Thoracic aorta (tissue), 2 donors: Measurements from ENCODE around the gene TMEM187. TPM values are rescaled to one million over a fixed set of nuclear protein-coding genes. Genes with fewer than 3 reads are reported as not detected.
"Not testable (repeated sequence)": the region's sequence is repeated elsewhere in the genome, so short reads cannot be mapped to it uniquely, and the experiment has no call there.

ENCODE experiments used
- ATAC-seq: fragments of 150-250 bp; one replicate; pipeline ENCODE4 v1.8.0; 2017; ENCODE audit warnings: low read depth; ENCODE audit not compliant: insufficient number of reproducible peaks, low FRiP score
- DNase-seq: peaks from one replicate; pipeline ENCODE4 v3.0.0-alpha.2; 2020; ENCODE audit warnings: low spot score
- H3K27ac ChIP-seq, 2 donors: fragments of 200-600 bp; sonication (generic); 1 replicate in 1 of 2; 2 replicates in 1 of 2; pipeline ENCODE4 v1.5.1; 2016; ENCODE audit warnings: mild to moderate bottlenecking in 2 of 2, moderate library complexity in 2 of 2
- H3K27me3 ChIP-seq: fragments of 200-600 bp; sonication (generic); replicated peaks from 2 replicates; pipeline ENCODE4 v1.6.0; 2016; ENCODE audit warnings: mild to moderate bottlenecking; ENCODE audit not compliant: insufficient read depth
- H3K36me3 ChIP-seq: fragments of 200-600 bp; sonication (generic); one replicate; pipeline ENCODE4 v1.5.1; 2016
- H3K4me1 ChIP-seq, 2 donors: fragments of 200-600 bp; sonication (generic); 1 replicate in 1 of 2; 2 replicates in 1 of 2; pipeline versions ENCODE4 v1.5.1 to v1.6.0; 2016; ENCODE audit warnings: low read depth in 2 of 2, mild to moderate bottlenecking in 1 of 2; ENCODE audit not compliant: control insufficient read depth in 1 of 2
- H3K4me3 ChIP-seq: fragments of 200-600 bp; sonication (generic); 2 replicates; pipeline ENCODE4 v1.5.1; 2016; ENCODE audit warnings: mild to moderate bottlenecking
- H3K9me3 ChIP-seq: fragments of 200-600 bp; sonication (generic); 2 replicates; pipeline ENCODE4 v1.5.1; 2016
- total RNA-seq, 2 donors: library from RNA; depleted of rRNA; stranded (reverse); fragments of >200 nt; gene quantifications; one replicate each; pipeline versions ENCODE4 v1.1.0 to v1.2.3, GENCODE V29; 2016
- TF ChIP-seq, protein P1 (sequence below): fragments of 200-600 bp; sonication (generic); IDR thresholded peaks from one replicate; pipeline ENCODE4 v1.5.1; 2019; ENCODE audit warnings: antibody characterized with exemption

TMEM187 gene
- total RNA-seq, 2 donors from 2014 or later = 0.78 to 23.4 TPM

DNA sequence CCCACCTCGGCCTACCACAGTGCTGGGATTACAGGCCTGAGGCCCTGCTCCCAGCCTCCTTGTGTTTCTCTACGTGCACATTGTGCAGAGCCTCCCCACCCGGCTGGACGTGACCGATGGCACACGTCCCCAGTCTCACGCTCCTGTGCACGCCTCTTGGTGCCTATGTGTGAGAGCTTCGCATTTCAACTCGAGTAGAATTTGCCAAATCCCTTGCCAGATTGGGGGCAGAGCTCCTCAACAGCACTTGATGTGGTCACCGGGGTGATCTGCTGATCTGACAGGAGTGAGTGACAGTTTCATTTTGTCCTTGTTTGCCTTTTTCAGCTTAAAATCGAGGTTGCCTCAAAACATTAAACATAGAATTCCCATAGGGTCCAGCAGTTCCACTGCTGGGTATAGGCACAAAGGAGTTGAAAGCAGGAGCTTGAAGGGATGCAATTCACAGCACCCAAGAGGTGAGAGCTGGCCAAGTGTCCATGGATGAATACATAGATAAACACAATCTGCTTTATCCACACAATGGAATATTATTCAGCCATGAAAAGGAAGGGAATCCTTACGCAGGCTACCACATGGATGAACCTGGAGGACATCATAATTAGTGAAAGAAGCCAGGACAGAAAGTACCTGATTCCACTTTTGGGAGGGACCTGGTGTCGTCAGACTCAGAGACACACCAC, 17.6 kb downstream of the TMEM187 start:
- Histone ChIP-seq H3K4me1 (peaks cover 0 to 2% of the 10 kb centered on the region in 2 donors), H3K9me3 (no peaks in the 10 kb centered on the region), H3K27me3 (no peaks in the 10 kb centered on the region), H3K4me3 (no peak overlapping the region), H3K36me3 (no peaks in the 10 kb centered on the region), H3K27ac (no peak overlapping the region)
- no peak for DNase-seq
- no peak for ATAC-seq
- TF ChIP-seq, protein P1, sequence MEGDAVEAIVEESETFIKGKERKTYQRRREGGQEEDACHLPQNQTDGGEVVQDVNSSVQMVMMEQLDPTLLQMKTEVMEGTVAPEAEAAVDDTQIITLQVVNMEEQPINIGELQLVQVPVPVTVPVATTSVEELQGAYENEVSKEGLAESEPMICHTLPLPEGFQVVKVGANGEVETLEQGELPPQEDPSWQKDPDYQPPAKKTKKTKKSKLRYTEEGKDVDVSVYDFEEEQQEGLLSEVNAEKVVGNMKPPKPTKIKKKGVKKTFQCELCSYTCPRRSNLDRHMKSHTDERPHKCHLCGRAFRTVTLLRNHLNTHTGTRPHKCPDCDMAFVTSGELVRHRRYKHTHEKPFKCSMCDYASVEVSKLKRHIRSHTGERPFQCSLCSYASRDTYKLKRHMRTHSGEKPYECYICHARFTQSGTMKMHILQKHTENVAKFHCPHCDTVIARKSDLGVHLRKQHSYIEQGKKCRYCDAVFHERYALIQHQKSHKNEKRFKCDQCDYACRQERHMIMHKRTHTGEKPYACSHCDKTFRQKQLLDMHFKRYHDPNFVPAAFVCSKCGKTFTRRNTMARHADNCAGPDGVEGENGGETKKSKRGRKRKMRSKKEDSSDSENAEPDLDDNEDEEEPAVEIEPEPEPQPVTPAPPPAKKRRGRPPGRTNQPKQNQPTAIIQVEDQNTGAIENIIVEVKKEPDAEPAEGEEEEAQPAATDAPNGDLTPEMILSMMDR = no peak

- Histone ChIP-seq H3K4me3 (no peak overlapping the region), H3K27ac (no peak overlapping the region), H3K9me3 (no peaks in the 10 kb centered on the region), H3K36me3 (no peaks in the 10 kb centered on the region), H3K27me3 (no peaks in the 10 kb centered on the region), H3K4me1 (no peaks in the 10 kb centered on the region)
- TF ChIP-seq, protein P1 = no peak
- ATAC-seq = no peak
- DNase-seq = no peak
Measured at GRCh38 chrX:153991013-153991580, 18.5 kb downstream of the TMEM187 start.

GRCh38 chrX:153992180-153992579, 19.6 kb downstream of the TMEM187 start:
- Histone ChIP-seq H3K27me3 (no peaks in the 10 kb centered on the region), H3K36me3 (no peaks in the 10 kb centered on the region), H3K4me3 (no peak overlapping the region), H3K27ac (no peak overlapping the region), H3K9me3 (no peaks in the 10 kb centered on the region), H3K4me1 (no peaks in the 10 kb centered on the region)
- TF ChIP-seq, protein P1 = no peak
- ATAC-seq = no peak
- DNase-seq = no peak

GRCh38 chrX:153993079-153993478, 20.5 kb downstream of the TMEM187 start:
- Histone ChIP-seq H3K4me1 (no peaks in the 10 kb centered on the region), H3K9me3 (no peaks in the 10 kb centered on the region), H3K27me3 (no peaks in the 10 kb centered on the region), H3K27ac (no peak overlapping the region), H3K4me3 (no peak overlapping the region), H3K36me3 (no peaks in the 10 kb centered on the region)
- DNase-seq (no peak), ATAC-seq (no peak)
- TF ChIP-seq, protein P1 = no peak

DNA sequence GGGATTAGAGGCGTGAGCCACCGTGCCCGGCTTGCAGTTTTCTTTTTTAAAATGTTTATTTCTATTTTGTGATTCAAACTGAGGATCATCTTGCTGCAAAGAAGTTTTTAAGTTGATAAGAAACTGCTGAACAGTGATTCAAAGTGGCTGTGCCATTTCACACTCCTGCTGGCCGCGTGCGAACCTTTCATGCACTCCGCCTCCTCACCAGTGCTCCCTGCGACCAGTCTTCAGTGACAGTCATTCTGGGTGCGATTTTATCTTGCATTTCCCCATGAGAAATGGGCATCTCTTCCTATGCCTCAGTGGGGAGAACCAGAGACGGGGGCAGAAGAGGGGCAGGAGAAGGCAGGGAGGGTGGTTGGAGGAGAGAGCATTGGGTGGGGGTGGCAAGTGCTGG, 21.4 kb downstream of the TMEM187 start:
- Histone ChIP-seq H3K27ac (no peak overlapping the region), H3K36me3 (no peaks in the 10 kb centered on the region), H3K4me1 (no peaks in the 10 kb centered on the region), H3K4me3 (no peak overlapping the region), H3K27me3 (no peaks in the 10 kb centered on the region), H3K9me3 (no peaks in the 10 kb centered on the region)
- DNase-seq (no peak), ATAC-seq (no peak)
- TF ChIP-seq, protein P1 = no peak

GRCh38 chrX:153994398-153994797, 21.8 kb downstream of the TMEM187 start:
- not testable (repeated sequence) for H3K36me3 ChIP-seq, H3K27me3 ChIP-seq, ATAC-seq, H3K9me3 ChIP-seq, H3K4me1 ChIP-seq, H3K27ac ChIP-seq, DNase-seq, H3K4me3 ChIP-seq
